CD4-positive, alpha-beta T cell treated with Interleukin-1 beta for 1 hour (primary cell): ENCODE data around the gene KLHL12.

Experiments used
- DNase-seq, 2 donors: peaks; one replicate each; pipeline ENCODE4 v3.0.0-alpha.2; 2020 to 2022

Gene KLHL12

GRCh38 chr1:202926581-202927491 is at the start of gene KLHL12:
Gene KLHL12, minus strand, starts transcription at chr1:202927234. Its CDS starts 2,072 bp downstream, at chr1:202925162.
- DNase-seq: peak; percentile 94

- DNase-seq: no peak
These were observed 49.6 kb upstream of the KLHL12 start for GRCh38 chr1:202976633-202977032.

- DNase-seq: no peak
These were observed 47.8 kb upstream of the KLHL12 start for GRCh38 chr1:202974856-202975255.

- no peak for DNase-seq
These were observed 45.0 kb upstream of the KLHL12 start for GRCh38 chr1:202972046-202972445.

- peak; percentile 57 to 77 for DNase-seq
These were observed 41.9 kb upstream of the KLHL12 start for GRCh38 chr1:202968895-202969295.

GRCh38 chr1:202968351-202968750 is 41.3 kb upstream of the KLHL12 start:
- no peak for DNase-seq

GRCh38 chr1:202967684-202968281 is 40.7 kb upstream of the KLHL12 start:
- peak; percentile 14 to 44 for DNase-seq

GRCh38 chr1:202966006-202966898 is 39.2 kb upstream of the KLHL12 start:
- no peak for DNase-seq

- DNase-seq: no peak
These were observed 38.4 kb upstream of the KLHL12 start for GRCh38 chr1:202965422-202965821.

GRCh38 chr1:202964791-202965410 is 37.9 kb upstream of the KLHL12 start:
- DNase-seq: no peak

- DNase-seq: no peak
These were observed 34.3 kb upstream of the KLHL12 start for GRCh38 chr1:202961220-202961880.

- no peak for DNase-seq
These were observed 32.2 kb upstream of the KLHL12 start for GRCh38 chr1:202959276-202959620.

GRCh38 chr1:202958544-202959275 is 31.7 kb upstream of the KLHL12 start:
- peak in 1 of 2 donors; percentile 27 for DNase-seq

- peak; percentile 93 to 95 for DNase-seq
These were observed 30.9 kb upstream of the KLHL12 start, which contains the start of gene ADIPOR1 for GRCh38 chr1:202957733-202958543. Gene ADIPOR1, minus strand, starts transcription at chr1:202958312. Its CDS starts 7,242 bp downstream, at chr1:202951070.

- no peak for DNase-seq
These were observed 29.9 kb upstream of the KLHL12 start for GRCh38 chr1:202956969-202957368.

- DNase-seq: no peak
These were observed 27.2 kb upstream of the KLHL12 start for GRCh38 chr1:202954057-202954745.

- DNase-seq: no peak
These were observed 26.4 kb upstream of the KLHL12 start for GRCh38 chr1:202953392-202953791.

GRCh38 chr1:202952818-202953217 is 25.8 kb upstream of the KLHL12 start:
- peak; percentile 23 to 67 for DNase-seq

- no peak for DNase-seq
These were observed 25.1 kb upstream of the KLHL12 start for GRCh38 chr1:202952099-202952498.

GRCh38 chr1:202951437-202951836 is 24.4 kb upstream of the KLHL12 start:
- DNase-seq: no peak
